Small intestine (tissue), 7 donors: ENCODE measurements around the gene SEMA5A. TPM values are rescaled to one million over a fixed set of nuclear protein-coding genes. Genes with fewer than 3 reads are reported as not detected.

Experiments
- DNase-seq, 2 donors: peaks; one replicate each; pipeline versions ENCODE4 v3.0.0 to v3.0.0-alpha.2; 2013
- FAIRE-seq: peaks from 2 replicates; lab custom pipeline; 2012; peaks lifted over from hg19 to GRCh38; lab: Jason Lieb, UNC
- H3K27ac ChIP-seq, 3 donors: one replicate each; pipeline ENCODE4 v1.5.1; 2013; ENCODE audit warnings: low read length in 2 of 3, mild to moderate bottlenecking in 2 of 3, control low read depth in 1 of 3, inconsistent platforms in 1 of 3, low read depth in 1 of 3, moderate library complexity in 1 of 3
- H3K27me3 ChIP-seq, 3 donors: one replicate each; pipeline ENCODE4 v1.6.1; 2013; ENCODE audit warnings: low read length in 3 of 3, inconsistent platforms in 1 of 3; ENCODE audit not compliant: control insufficient read depth in 3 of 3, insufficient read depth in 3 of 3
- H3K36me3 ChIP-seq, 3 donors: one replicate each; pipeline ENCODE4 v1.6.1; 2013; ENCODE audit warnings: low read length in 3 of 3, inconsistent platforms in 1 of 3, low read depth in 1 of 3, mild to moderate bottlenecking in 1 of 3, moderate library complexity in 1 of 3; ENCODE audit not compliant: control insufficient read depth in 3 of 3, insufficient read depth in 2 of 3
- H3K4me1 ChIP-seq, 3 donors: one replicate each; pipeline ENCODE4 v1.6.1; 2013; ENCODE audit warnings: low read length in 2 of 3, inconsistent platforms in 1 of 3, low read depth in 1 of 3, mild to moderate bottlenecking in 1 of 3, moderate library complexity in 1 of 3; ENCODE audit not compliant: control insufficient read depth in 3 of 3, insufficient read depth in 2 of 3
- H3K4me3 ChIP-seq, 3 donors: one replicate each; pipeline ENCODE4 v1.5.1; 2013; ENCODE audit warnings: low read length in 3 of 3, control low read depth in 1 of 3, inconsistent platforms in 1 of 3, low read depth in 1 of 3, mild to moderate bottlenecking in 1 of 3, moderate library complexity in 1 of 3
- H3K9me3 ChIP-seq, 2 donors: one replicate each; pipeline ENCODE4 v1.6.1; 2013; ENCODE audit warnings: low read depth in 1 of 2, low read length in 1 of 2; ENCODE audit not compliant: control insufficient read depth in 2 of 2, insufficient read depth in 1 of 2
- WGBS, 3 donors: extraction: QIAGEN DNeasy Blood & Tissue Kit; methylation state at CpG; one replicate each; pipeline ENCODE4 v1.1.7; 2013; 5-methylcytosine and 5-hydroxymethylcytosine counted together
- polyA plus RNA-seq, 4 donors: library from polyadenylated mRNA; stranded (reverse) in 3 of 4; unstranded in 1 of 4; fragments of 200-250 nt in 3 of 4; fragments of 120-200 nt in 1 of 4; gene quantifications; one replicate each; pipeline versions ENCODE4 v1.2.1 to v1.2.3, GENCODE V29; 2013
- donor health status: healthy with polysubstance abuse.
- donor health status: control.
- donor health status: control.
- donor health status: Bipolar disorder and iron deficiency.
- donor health status: healthy.

SEMA5A gene
- polyA plus RNA-seq, 4 donors = 0.45 to 11.1 (median 1.2) TPM

- DNase-seq (no peak), FAIRE-seq (no peak)
- Histone ChIP-seq H3K27me3 (no peaks in the 10 kb centered on the region), H3K27ac (no peak overlapping the region), H3K36me3 (peaks cover 0 to 23% (median 0%) of the 10 kb centered on the region in 3 donors), H3K4me3 (no peak overlapping the region), H3K9me3 (no peaks in the 10 kb centered on the region), H3K4me1 (peaks cover 0 to 3% (median 0%) of the 10 kb centered on the region in 3 donors)
- WGBS, 3 donors = 79 to 83% (median 80%) methylated on average over 2 of the region's 2 CpGs
These were observed 499.9 kb downstream of the SEMA5A start for GRCh38 chr5:9045946-9046345.

GRCh38 chr5:9042241-9042640 lies 503.6 kb downstream of the SEMA5A start:
- FAIRE-seq (no peak), DNase-seq (no peak)
- Histone ChIP-seq H3K9me3 (no peaks in the 10 kb centered on the region), H3K4me1 (peaks cover 0 to 3% (median 0%) of the 10 kb centered on the region in 3 donors), H3K27me3 (no peaks in the 10 kb centered on the region), H3K36me3 (peaks cover 0 to 15% (median 0%) of the 10 kb centered on the region in 3 donors), H3K27ac (no peak overlapping the region), H3K4me3 (no peak overlapping the region)
- 92 to 96% (median 96%) methylated on average over 1 of the region's 1 CpG for WGBS, 3 donors

DNA sequence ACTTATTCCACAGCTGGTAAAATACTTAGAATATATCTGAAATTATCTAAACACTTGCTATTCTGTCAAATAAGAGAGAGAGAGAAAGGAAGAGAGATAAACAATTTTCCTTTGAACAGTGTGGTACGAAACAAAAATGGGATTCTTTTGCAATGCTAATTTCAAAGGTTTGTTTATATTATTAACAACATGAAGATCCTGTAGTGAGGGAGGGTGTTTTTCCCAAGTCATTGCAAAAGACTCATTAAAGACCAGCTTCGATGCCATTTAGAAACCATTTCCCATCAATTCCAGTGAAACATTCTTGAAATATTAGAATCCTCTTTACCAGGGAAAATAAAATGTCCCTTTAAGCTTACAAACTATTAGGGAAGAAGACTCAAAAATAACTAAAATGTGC lies 505.4 kb downstream of the SEMA5A start:
- Histone ChIP-seq H3K9me3 (no peaks in the 10 kb centered on the region), H3K4me3 (no peak overlapping the region), H3K4me1 (no peaks in the 10 kb centered on the region), H3K27me3 (no peaks in the 10 kb centered on the region), H3K27ac (no peak overlapping the region), H3K36me3 (peaks cover 0 to 8% (median 0%) of the 10 kb centered on the region in 3 donors)
- DNase-seq = no peak
- FAIRE-seq = no peak
- WGBS, 3 donors = 78 to 92% (median 84%) methylated on average over 2 of the region's 2 CpGs

DNA sequence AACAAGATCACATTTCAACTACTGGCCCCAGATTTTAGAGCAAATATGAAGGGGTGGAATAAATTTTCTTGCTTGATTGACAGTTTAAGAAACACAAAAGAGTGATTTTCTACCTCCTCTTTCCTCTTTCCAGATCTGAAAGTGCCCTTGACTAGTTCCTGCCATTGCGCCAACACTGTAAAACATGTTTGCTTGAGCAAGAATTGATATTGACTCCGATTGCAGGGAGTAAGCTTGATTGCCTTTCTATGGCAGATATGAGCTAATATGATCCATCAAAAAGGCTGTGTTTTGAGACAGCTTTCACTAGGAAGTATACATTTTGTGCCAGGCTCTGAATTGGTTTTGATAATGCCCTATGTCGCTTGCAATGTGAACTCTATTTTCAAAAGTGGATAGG lies 508.8 kb downstream of the SEMA5A start:
- no peaks in the 10 kb centered on the region for H3K4me1 ChIP-seq
- no peak overlapping the region for H3K4me3 ChIP-seq
- peaks cover 0 to 4% (median 0%) of the 10 kb centered on the region in 3 donors for H3K36me3 ChIP-seq
- no peak for DNase-seq
- H3K9me3 ChIP-seq = no peaks in the 10 kb centered on the region
- 65 to 79% (median 74%) methylated on average over 3 of the region's 3 CpGs for WGBS, 3 donors
- H3K27ac ChIP-seq = no peak overlapping the region
- FAIRE-seq = no peak
- no peaks in the 10 kb centered on the region for H3K27me3 ChIP-seq

- Histone ChIP-seq H3K27me3 (no peaks in the 10 kb centered on the region), H3K36me3 (no peaks in the 10 kb centered on the region), H3K27ac (no peak overlapping the region), H3K4me1 (no peaks in the 10 kb centered on the region), H3K4me3 (no peak overlapping the region), H3K9me3 (no peaks in the 10 kb centered on the region)
- DNase-seq = no peak
- no peak for FAIRE-seq
- WGBS, 3 donors = 75 to 85% (median 78%) methylated on average over 3 of the region's 3 CpGs
These were observed 510.5 kb downstream of the SEMA5A start for GRCh38 chr5:9035346-9035745.

GRCh38 chr5:9034649-9035048 lies 511.2 kb downstream of the SEMA5A start:
- Histone ChIP-seq H3K9me3 (no peaks in the 10 kb centered on the region), H3K36me3 (no peaks in the 10 kb centered on the region), H3K4me3 (no peak overlapping the region), H3K27me3 (no peaks in the 10 kb centered on the region), H3K4me1 (no peaks in the 10 kb centered on the region), H3K27ac (no peak overlapping the region)
- 77 to 87% (median 82%) methylated on average over 1 of the region's 1 CpG for WGBS, 3 donors
- no peak for DNase-seq
- FAIRE-seq = no peak

GRCh38 chr5:9033524-9033923 lies 512.4 kb downstream of the SEMA5A start:
- Histone ChIP-seq H3K36me3 (no peaks in the 10 kb centered on the region), H3K9me3 (no peaks in the 10 kb centered on the region), H3K4me3 (no peak overlapping the region), H3K27me3 (no peaks in the 10 kb centered on the region), H3K27ac (no peak overlapping the region), H3K4me1 (no peaks in the 10 kb centered on the region)
- DNase-seq = no peak
- WGBS, 3 donors = 60 to 64% (median 61%) methylated on average over 1 of the region's 1 CpG
- FAIRE-seq = no peak

DNA sequence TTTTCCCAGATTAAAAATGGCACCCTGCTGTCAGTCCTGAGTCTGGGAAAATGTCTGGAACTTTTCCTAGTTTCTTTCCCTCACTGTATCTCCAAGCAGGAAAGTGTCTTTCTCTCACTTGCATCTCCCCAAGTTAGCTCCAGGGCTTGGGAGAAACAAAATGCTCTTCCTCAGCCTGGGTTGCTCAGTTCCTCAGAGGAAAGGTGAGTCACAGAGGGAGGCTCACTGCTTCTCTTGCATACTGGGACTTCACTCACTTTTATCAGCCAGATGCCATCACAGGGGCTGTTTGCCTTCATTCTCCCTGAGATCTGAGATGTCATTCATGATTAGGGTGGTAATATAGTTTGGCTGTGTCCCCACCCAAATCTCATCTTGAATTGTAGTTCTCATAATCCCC lies 519.9 kb downstream of the SEMA5A start:
- H3K4me1 ChIP-seq = no peaks in the 10 kb centered on the region
- no peak for FAIRE-seq
- H3K27ac ChIP-seq = no peak overlapping the region
- H3K4me3 ChIP-seq = no peak overlapping the region
- no peaks in the 10 kb centered on the region for H3K27me3 ChIP-seq
- peaks cover 3 to 25% of the 10 kb centered on the region in 2 donors for H3K9me3 ChIP-seq
- no peaks in the 10 kb centered on the region for H3K36me3 ChIP-seq
- no peak for DNase-seq

- Histone ChIP-seq H3K27ac (no peak overlapping the region), H3K9me3 (peaks cover 3 to 13% of the 10 kb centered on the region in 2 donors), H3K27me3 (no peaks in the 10 kb centered on the region), H3K4me1 (no peaks in the 10 kb centered on the region), H3K4me3 (no peak overlapping the region), H3K36me3 (no peaks in the 10 kb centered on the region)
- DNase-seq (no peak), FAIRE-seq (no peak)
- 69 to 84% (median 78%) methylated on average over 1 of the region's 1 CpG for WGBS, 3 donors
These were observed 524.9 kb downstream of the SEMA5A start for GRCh38 chr5:9020996-9021395.
